Lower lobe of right lung (tissue), 2 donors: ENCODE measurements around the gene WDFY4. TPM values are rescaled to one million over a fixed set of nuclear protein-coding genes. Genes with fewer than 3 reads are reported as not detected.
A peak's percentile ranks its signal among the peaks of the same experiment; 100 is the strongest.

Experiments used
- ATAC-seq, 2 donors: fragments of 200-7000 bp; cut with Tn5 transposase; one replicate each; pipeline ENCODE4 v1.9.1; 2020 to 2022; ENCODE audit warnings: mild to moderate bottlenecking in 2 of 2, moderate library complexity in 2 of 2
- DNase-seq: peaks from one replicate; pipeline ENCODE4 v3.0.0-alpha.2; 2020
- H3K27ac ChIP-seq: fragments of 200-600 bp; one replicate; pipeline ENCODE4 v1.8.0; 2022
- H3K27me3 ChIP-seq: fragments of 200-600 bp; one replicate; pipeline ENCODE4 v1.8.0; 2022; ENCODE audit warnings: low read depth
- H3K36me3 ChIP-seq: fragments of 200-600 bp; one replicate; pipeline ENCODE4 v1.8.0; 2022; ENCODE audit warnings: mild to moderate bottlenecking
- H3K4me1 ChIP-seq: fragments of 200-600 bp; one replicate; pipeline ENCODE4 v1.8.0; 2022
- H3K4me3 ChIP-seq: fragments of 200-600 bp; one replicate; pipeline ENCODE4 v1.8.0; 2022; ENCODE audit warnings: mild to moderate bottlenecking
- H3K9me3 ChIP-seq: fragments of 200-600 bp; one replicate; pipeline ENCODE4 v1.8.0; 2022
- CTCF ChIP-seq: fragments of 200-600 bp; IDR thresholded peaks from one replicate; pipeline ENCODE4 v1.8.0; 2022; ENCODE audit warnings: antibody characterized with exemption, mild to moderate bottlenecking
- intact Hi-C: fragments of 100-400 bp; cut with DNase I; formaldehyde crosslinking; loops from one replicate; pipeline ENCODE4 v1.11.0; 2022
- total RNA-seq: library from RNA; stranded (reverse); fragmentation: NEBNext Ultra II Directional; extraction: Animal tissue kit (Norgen Biotek cat#: 25700); gene quantifications from one replicate; pipeline ENCODE4 v1.2.1, GENCODE V29; 2021
- donor health status: DM: no; HTN: yes; CAD: no; lungs with severe emphysema.

The WDFY4 gene
- total RNA-seq, 1 donor from 2014 or later, result 44.4 TPM

- no peaks in the 10 kb centered on the region for H3K27me3 ChIP-seq
- no peaks in the 10 kb centered on the region for H3K4me1 ChIP-seq
- no peak for ATAC-seq
- no peak overlapping the region for H3K4me3 ChIP-seq
- no peaks in the 10 kb centered on the region for H3K9me3 ChIP-seq
- intact Hi-C loops, result no loop called here
- H3K27ac ChIP-seq, result no peak overlapping the region
- DNase-seq, result no peak
- no peak for TF ChIP-seq CTCF
- H3K36me3 ChIP-seq, result peaks cover 8% of the 10 kb centered on the region
These were observed 285.4 kb downstream of the WDFY4 start for GRCh38 chr10:48970046-48970445.

GRCh38 chr10:48970654-48971053, 286.0 kb downstream of the WDFY4 start:
- DNase-seq (no peak), ATAC-seq (no peak)
- Histone ChIP-seq H3K36me3 (peaks cover 8% of the 10 kb centered on the region), H3K27ac (no peak overlapping the region), H3K4me3 (no peak overlapping the region), H3K9me3 (no peaks in the 10 kb centered on the region), H3K27me3 (no peaks in the 10 kb centered on the region), H3K4me1 (no peaks in the 10 kb centered on the region)
- intact Hi-C loops, result no loop called here
- no peak for TF ChIP-seq CTCF

GRCh38 chr10:48973065-48973464, 288.4 kb downstream of the WDFY4 start:
- Histone ChIP-seq H3K9me3 (no peaks in the 10 kb centered on the region), H3K4me3 (no peak overlapping the region), H3K4me1 (no peaks in the 10 kb centered on the region), H3K36me3 (peaks cover 8% of the 10 kb centered on the region), H3K27me3 (no peaks in the 10 kb centered on the region), H3K27ac (no peak overlapping the region)
- ATAC-seq (no peak), DNase-seq (no peak)
- TF ChIP-seq CTCF, result no peak
- intact Hi-C loops, result no loop called here

- no peak for DNase-seq
- no peak for TF ChIP-seq CTCF
- intact Hi-C loops, result no loop called here
These were observed 290.0 kb downstream of the WDFY4 start for GRCh38 chr10:48974510-48975156.

GRCh38 chr10:48976196-48976595, 291.5 kb downstream of the WDFY4 start:
- H3K27ac ChIP-seq, result no peak overlapping the region
- DNase-seq (no peak), ATAC-seq (peak in 1 of 2 donors; percentile 48)
- H3K36me3 ChIP-seq, result peaks cover 4% of the 10 kb centered on the region
- TF ChIP-seq CTCF, result peak; percentile 26
- H3K4me3 ChIP-seq, result no peak overlapping the region
- peaks cover 5% of the 10 kb centered on the region for H3K4me1 ChIP-seq
- no peaks in the 10 kb centered on the region for H3K27me3 ChIP-seq
- intact Hi-C loops, result no loop called here
- H3K9me3 ChIP-seq, result no peaks in the 10 kb centered on the region

More at GRCh38 chr10:48974510-48975156, 290.0 kb downstream of the WDFY4 start:
- Histone ChIP-seq H3K27ac (no peak overlapping the region), H3K27me3 (no peaks in the 10 kb centered on the region), H3K4me3 (no peak overlapping the region), H3K9me3 (no peaks in the 10 kb centered on the region), H3K36me3 (peaks cover 8% of the 10 kb centered on the region), H3K4me1 (no peaks in the 10 kb centered on the region)
- ATAC-seq, result no peak
